GM13977 (cell line): ENCODE measurements around the gene AEN.
A peak's percentile ranks its signal among the peaks of the same experiment; 100 is the strongest.

Source experiments
- DNase-seq: peaks from one replicate; pipeline ENCODE4 v3.0.0; 2012; ENCODE audit warnings: low spot score
- CTCF ChIP-seq: IDR thresholded peaks from 2 replicates; pipeline ENCODE4 v1.5.1; 2012; ENCODE audit warnings: mild to moderate bottlenecking, control low read depth; ENCODE audit not compliant: insufficient read depth; ENCODE audit errors: extremely low read depth, missing control alignments
- in situ Hi-C: fragments of 300-500 bp; cut with MboI; formaldehyde crosslinking; loops from one replicate; pipeline ENCODE4 v1.12.0; 2022; ENCODE audit warnings: low sequenced_read_pairs, low pct_unique_long_range_greater_than_20kb, mixed read lengths, inconsistent platforms; ENCODE audit not compliant: unreplicated experiment

AEN gene

GRCh38 chr15:88619796-88620195 is 1.3 kb upstream of the AEN start:
- DNase-seq, result no peak
- in situ Hi-C loops, result loop anchor here (10.0 kb wide), 1 partner anchor 155 kb away; the partner anchor contains the start of genes MRPL46 and MRPS11
- TF ChIP-seq CTCF, result no peak

GRCh38 chr15:88621789-88622604 is 857 bp downstream of the AEN start:
- peak; percentile 70 for DNase-seq
- TF ChIP-seq CTCF, result no peak
- in situ Hi-C loops, result loop anchor here (10.0 kb wide), 1 partner anchor 157 kb away; the partner anchor contains the start of genes MRPL46 and MRPS11

- DNase-seq, result no peak
- no peak for TF ChIP-seq CTCF
- in situ Hi-C loops, result loop anchor here (10.0 kb wide), 1 partner anchor 158 kb away; the partner anchor contains the start of genes MRPL46 and MRPS11
These were observed 1.4 kb downstream of the AEN start for GRCh38 chr15:88622605-88622975.

GRCh38 chr15:88623061-88623460 is 1.9 kb downstream of the AEN start:
- in situ Hi-C loops, result loop anchor here (10.0 kb wide), 1 partner anchor 158 kb away; the partner anchor contains the start of genes MRPL46 and MRPS11
- DNase-seq, result no peak
- no peak for TF ChIP-seq CTCF

- in situ Hi-C loops, result loop anchor here (10.0 kb wide), 1 partner anchor 159 kb away; the partner anchor contains the start of genes MRPL46 and MRPS11
- no peak for DNase-seq
These were observed 2.5 kb downstream of the AEN start for GRCh38 chr15:88623632-88624031.

More at GRCh38 chr15:88623632-88624031, 2.5 kb downstream of the AEN start:
- no peak for TF ChIP-seq CTCF
